ENCODE data around the gene LYSMD2. TPM values are rescaled to one million over a fixed set of nuclear protein-coding genes. Genes with fewer than 3 reads are reported as not detected.

Gene LYSMD2
- total RNA-seq, 4 donors from 2014 or later: 11.0 to 15.0 (median 12.9) TPM

- H3K27me3 ChIP-seq: peaks cover 0 to 36% (median 0%) of the 10 kb centered on the region in 4 donors
- H3K4me3 ChIP-seq: no peak overlapping the region
- no peaks in the 10 kb centered on the region for H3K36me3 ChIP-seq
- DNase-seq: no peak
- H3K9me3 ChIP-seq: no peaks in the 10 kb centered on the region
- TF ChIP-seq POLR2A (IDR thresholded peaks at IDR 0.05) (no peak), CTCF (IDR thresholded peaks at IDR 0.05) (no peak)
- 0 to 77% methylated on average over 1 of the region's 1 CpG for WGBS, 2 donors
- intact Hi-C loops (cut with DNase I): no loop called here
- no peak overlapping the region for H3K27ac ChIP-seq
- H3K4me1 ChIP-seq: no peaks in the 10 kb centered on the region
These were observed 49.9 kb downstream of the LYSMD2 start for GRCh38 chr15:51687565-51687964.

DNA sequence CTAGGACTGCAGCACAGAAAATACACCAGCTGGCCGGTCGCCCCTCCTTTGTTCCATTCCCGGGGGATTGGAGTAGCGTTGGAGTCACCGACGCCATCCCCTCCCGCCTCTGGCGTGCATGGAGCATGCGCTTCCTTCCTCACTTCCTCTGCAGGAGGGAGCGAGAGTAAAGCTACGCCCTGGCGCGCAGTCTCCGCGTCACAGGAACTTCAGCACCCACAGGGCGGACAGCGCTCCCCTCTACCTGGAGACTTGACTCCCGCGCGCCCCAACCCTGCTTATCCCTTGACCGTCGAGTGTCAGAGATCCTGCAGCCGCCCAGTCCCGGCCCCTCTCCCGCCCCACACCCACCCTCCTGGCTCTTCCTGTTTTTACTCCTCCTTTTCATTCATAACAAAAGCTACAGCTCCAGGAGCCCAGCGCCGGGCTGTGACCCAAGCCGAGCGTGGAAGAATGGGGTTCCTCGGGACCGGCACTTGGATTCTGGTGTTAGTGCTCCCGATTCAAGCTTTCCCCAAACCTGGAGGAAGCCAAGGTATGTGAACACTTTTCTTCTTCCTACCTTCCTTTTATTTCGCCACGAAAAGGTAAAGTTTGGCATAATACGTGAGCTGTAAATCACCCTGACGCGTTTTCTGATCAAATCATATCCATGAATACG, 56.0 kb downstream of the LYSMD2 start, which contains the start of gene SCG3:
Gene SCG3 (plus strand): TSS at position 201 of the 661 bp plus-strand sequence. CDS start 253 bp downstream, at position 454.
- no peak within 1 kb of the TSS for H3K4me3 ChIP-seq

GRCh38 chr15:51680321-51680720, 57.1 kb downstream of the LYSMD2 start:
- Histone ChIP-seq H3K27me3 (peaks cover 0 to 49% (median 0%) of the 10 kb centered on the region in 4 donors), H3K27ac (no peak overlapping the region), H3K4me1 (peaks cover 0 to 8% (median 0%) of the 10 kb centered on the region in 3 donors), H3K4me3 (no peak overlapping the region), H3K36me3 (no peaks in the 10 kb centered on the region), H3K9me3 (no peaks in the 10 kb centered on the region)
- no peak for DNase-seq
- intact Hi-C loops (cut with DNase I): no loop called here
- TF ChIP-seq CTCF (IDR thresholded peaks at IDR 0.05): no peak
- WGBS, 2 donors: 38 to 43% methylated on average over 2 of the region's 2 CpGs

More for the DNA sequence above, 56.0 kb downstream of the LYSMD2 start, which contains the start of gene SCG3:
- no peak for TF ChIP-seq POLR2A (IDR thresholded peaks at IDR 0.05)
- TF ChIP-seq CTCF (IDR thresholded peaks at IDR 0.05): no peak
- H3K27me3 ChIP-seq: peaks cover 0 to 49% (median 0%) of the 10 kb centered on the region in 4 donors
- no peaks in the 10 kb centered on the region for H3K9me3 ChIP-seq
- H3K27ac ChIP-seq: no peak within 1 kb of the TSS
- peaks cover 0 to 8% (median 0%) of the 10 kb centered on the region in 3 donors for H3K4me1 ChIP-seq
- intact Hi-C loops (cut with DNase I): no loop called here
- H3K36me3 ChIP-seq: no peaks in the 10 kb centered on the region
- WGBS, 2 donors: 12 to 19% methylated on average over 14 to 22 of the region's 38 CpGs
- peak; percentile 5 for DNase-seq

GRCh38 chr15:51678096-51678495, 59.4 kb downstream of the LYSMD2 start:
- intact Hi-C loops (cut with DNase I): no loop called here
- Histone ChIP-seq H3K27me3 (peaks cover 0 to 35% (median 0%) of the 10 kb centered on the region in 4 donors), H3K9me3 (no peaks in the 10 kb centered on the region), H3K4me1 (peaks cover 0 to 8% (median 0%) of the 10 kb centered on the region in 3 donors), H3K4me3 (no peak overlapping the region), H3K36me3 (no peaks in the 10 kb centered on the region), H3K27ac (no peak overlapping the region)
- WGBS, 2 donors: 47 to 51% methylated on average over 2 of the region's 2 CpGs
- DNase-seq: no peak
- TF ChIP-seq CTCF (IDR thresholded peaks at IDR 0.05) (no peak), POLR2A (IDR thresholded peaks at IDR 0.05) (no peak)

- intact Hi-C loops (cut with DNase I): no loop called here
- Histone ChIP-seq H3K4me3 (no peak overlapping the region), H3K36me3 (no peaks in the 10 kb centered on the region), H3K9me3 (no peaks in the 10 kb centered on the region), H3K27ac (no peak overlapping the region), H3K4me1 (peaks cover 0 to 8% (median 0%) of the 10 kb centered on the region in 3 donors), H3K27me3 (peaks cover 0 to 30% (median 0%) of the 10 kb centered on the region in 4 donors)
- no peak for DNase-seq
- TF ChIP-seq POLR2A (IDR thresholded peaks at IDR 0.05): no peak
- TF ChIP-seq CTCF (IDR thresholded peaks at IDR 0.05): no peak
- WGBS, 2 donors: 79 to 82% methylated on average over 2 of the region's 2 CpGs
These were observed 60.0 kb downstream of the LYSMD2 start for GRCh38 chr15:51677452-51677851.
